Retinal pigment epithelial cell (primary cell): Measurements from ENCODE around the gene MEGF10.

Experiments used
- DNase-seq: peaks from one replicate; pipeline ENCODE4 v3.0.0-alpha.2; 2010; ENCODE audit warnings: low read depth
- H3K4me3 ChIP-seq: 2 replicates; pipeline ENCODE4 v1.5.1; 2011; ENCODE audit warnings: mild to moderate bottlenecking, low read length, control low read depth, moderate library complexity
- CTCF ChIP-seq: conservative IDR thresholded peaks from 2 replicates; pipeline ENCODE4 v1.5.1; 2011; ENCODE audit warnings: low read depth, low read length, control low read depth, inconsistent platforms

MEGF10 gene

GRCh38 chr5:127417528-127417927, 126.9 kb downstream of the MEGF10 start:
- DNase-seq: no peak
- TF ChIP-seq CTCF: no peak
- H3K4me3 ChIP-seq: no peak overlapping the region

- TF ChIP-seq CTCF: no peak
Measured at GRCh38 chr5:127418367-127418766, 127.8 kb downstream of the MEGF10 start.

GRCh38 chr5:127418974-127419682, 128.5 kb downstream of the MEGF10 start:
- no peak for TF ChIP-seq CTCF

More at GRCh38 chr5:127418367-127418766, 127.8 kb downstream of the MEGF10 start:
- no peak for DNase-seq
- H3K4me3 ChIP-seq: no peak overlapping the region

GRCh38 chr5:127419683-127420257, 129.2 kb downstream of the MEGF10 start:
- DNase-seq: no peak
- no peak for TF ChIP-seq CTCF
- H3K4me3 ChIP-seq: no peak overlapping the region

More at GRCh38 chr5:127418974-127419682, 128.5 kb downstream of the MEGF10 start:
- no peak overlapping the region for H3K4me3 ChIP-seq
- DNase-seq: no peak

- H3K4me3 ChIP-seq: no peak overlapping the region
- TF ChIP-seq CTCF: no peak
- no peak for DNase-seq
Measured at GRCh38 chr5:127420758-127421157, 130.2 kb downstream of the MEGF10 start.

- no peak for DNase-seq
- TF ChIP-seq CTCF: no peak
- H3K4me3 ChIP-seq: no peak overlapping the region
Measured at GRCh38 chr5:127421471-127421870, 130.9 kb downstream of the MEGF10 start.
